Esophagus squamous epithelium (tissue), 5 donors: Measurements from ENCODE around the gene JARID2. TPM values are rescaled to one million over a fixed set of nuclear protein-coding genes. Genes with fewer than 3 reads are reported as not detected.
A peak's percentile ranks its signal among the peaks of the same experiment; 100 is the strongest.

Experiments used
- DNase-seq: peaks from one replicate; lab custom pipeline; 2025; lab: John Stamatoyannopoulos, UW
- H3K27ac ChIP-seq, 4 donors: fragments of 200-600 bp; sonication (generic); one replicate each; pipeline ENCODE4 v1.5.1; 2016 to 2019; ENCODE audit warnings: mild to moderate bottlenecking in 1 of 4
- H3K27me3 ChIP-seq, 4 donors: fragments of 200-600 bp; sonication (generic); 1 replicate in 3 of 4; 2 replicates in 1 of 4; pipeline versions ENCODE4 v1.5.1 to v1.6.0; 2017 to 2021; ENCODE audit warnings: antibody characterized with exemption in 1 of 4
- H3K36me3 ChIP-seq, 3 donors: fragments of 200-600 bp; sonication (generic); one replicate each; pipeline ENCODE4 v1.5.1; 2016 to 2019
- H3K4me1 ChIP-seq, 3 donors: fragments of 200-600 bp; sonication (generic); one replicate each; pipeline ENCODE4 v1.5.1; 2017 to 2019
- H3K4me3 ChIP-seq, 4 donors: fragments of 200-600 bp; sonication (generic); 1 replicate in 3 of 4; 2 replicates in 1 of 4; pipeline ENCODE4 v1.5.1; 2016 to 2019; ENCODE audit warnings: mild to moderate bottlenecking in 2 of 4, moderate library complexity in 1 of 4
- H3K9me3 ChIP-seq, 3 donors: fragments of 200-600 bp; sonication (generic); one replicate each; pipeline ENCODE4 v1.5.1; 2016 to 2019
- POLR2A ChIP-seq, 4 donors: fragments of 450-650 bp; IDR thresholded peaks; one replicate each; pipeline ENCODE4 v1.6.1; 2017; ENCODE audit warnings: antibody characterized with exemption in 4 of 4, mild to moderate bottlenecking in 4 of 4, moderate library complexity in 3 of 4
- WGBS, 2 donors: methylation state at CpG; one replicate each; pipeline ENCODE4 v1.1.5; 2018; 5-methylcytosine and 5-hydroxymethylcytosine counted together
- intact Hi-C: fragments of 100-400 bp; cut with DNase I; formaldehyde crosslinking; loops from one replicate; pipeline ENCODE4 v1.15.0; 2022
- total RNA-seq, 4 donors: library from RNA; depleted of rRNA; stranded (reverse); fragments of >200 nt; gene quantifications; one replicate each; pipeline ENCODE4 v1.1.0, GENCODE V29; 2016
- TF ChIP-seq, protein P1 (sequence below), 6 experiments: fragments of 450-650 bp in 4 of 6; fragments of 200-600 bp in 2 of 6; sonication (generic) in 2 of 6; IDR thresholded peaks; one replicate each; pipeline ENCODE4 v1.5.1; 2016 to 2019; ENCODE audit warnings: antibody characterized with exemption in 6 of 6, mild to moderate bottlenecking in 4 of 6, moderate library complexity in 4 of 6
- donor health status: DM: yes; HTN: yes; CAD: no.

JARID2 gene
- total RNA-seq, 4 donors from 2014 or later, result 13.3 to 19.6 (median 16.3) TPM

DNA sequence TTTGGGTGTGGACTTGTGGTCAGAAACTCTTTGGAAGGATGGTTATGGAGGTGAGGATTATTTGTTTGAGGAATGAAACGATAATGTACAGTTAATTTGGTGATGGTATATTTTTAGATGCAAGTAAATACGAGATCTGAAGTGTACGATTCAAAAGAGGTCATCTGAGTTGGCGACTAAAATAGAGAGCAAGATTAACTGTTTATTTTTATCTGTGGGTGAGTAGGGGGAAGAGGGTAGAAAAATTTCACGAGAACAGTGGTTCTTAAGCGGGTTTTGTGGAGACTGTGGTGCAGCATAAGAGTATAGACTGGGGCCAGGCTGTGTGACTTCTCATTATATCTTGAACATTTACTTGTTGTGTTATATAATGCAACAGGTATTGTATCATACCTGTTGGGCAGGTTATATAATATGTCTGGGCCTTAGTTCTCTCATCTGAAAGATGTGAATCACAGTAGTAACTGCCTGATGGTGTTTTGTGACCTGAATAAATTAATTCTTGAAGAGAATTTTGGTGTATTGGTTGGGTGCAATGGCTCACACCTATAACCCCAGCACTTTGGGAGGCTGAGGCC lies 171.2 kb downstream of the JARID2 start:
- intact Hi-C loops, result no loop called here
- TF ChIP-seq, protein P1, sequence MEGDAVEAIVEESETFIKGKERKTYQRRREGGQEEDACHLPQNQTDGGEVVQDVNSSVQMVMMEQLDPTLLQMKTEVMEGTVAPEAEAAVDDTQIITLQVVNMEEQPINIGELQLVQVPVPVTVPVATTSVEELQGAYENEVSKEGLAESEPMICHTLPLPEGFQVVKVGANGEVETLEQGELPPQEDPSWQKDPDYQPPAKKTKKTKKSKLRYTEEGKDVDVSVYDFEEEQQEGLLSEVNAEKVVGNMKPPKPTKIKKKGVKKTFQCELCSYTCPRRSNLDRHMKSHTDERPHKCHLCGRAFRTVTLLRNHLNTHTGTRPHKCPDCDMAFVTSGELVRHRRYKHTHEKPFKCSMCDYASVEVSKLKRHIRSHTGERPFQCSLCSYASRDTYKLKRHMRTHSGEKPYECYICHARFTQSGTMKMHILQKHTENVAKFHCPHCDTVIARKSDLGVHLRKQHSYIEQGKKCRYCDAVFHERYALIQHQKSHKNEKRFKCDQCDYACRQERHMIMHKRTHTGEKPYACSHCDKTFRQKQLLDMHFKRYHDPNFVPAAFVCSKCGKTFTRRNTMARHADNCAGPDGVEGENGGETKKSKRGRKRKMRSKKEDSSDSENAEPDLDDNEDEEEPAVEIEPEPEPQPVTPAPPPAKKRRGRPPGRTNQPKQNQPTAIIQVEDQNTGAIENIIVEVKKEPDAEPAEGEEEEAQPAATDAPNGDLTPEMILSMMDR (IDR thresholded peaks at IDR 0.05), result no peak
- TF ChIP-seq POLR2A (IDR thresholded peaks at IDR 0.05), result no peak
- no peak for DNase-seq
- 71 to 83% methylated on average over 6 of the region's 6 CpGs for WGBS, 2 donors
- Histone ChIP-seq H3K4me3 (no peak overlapping the region), H3K4me1 (peaks cover 3 to 53% (median 9%) of the 10 kb centered on the region in 3 donors), H3K27ac (peak overlapping the region in 3 of 4 donors; percentile 31 to 64 (median 34)), H3K36me3 (peaks cover 0 to 12% (median 0%) of the 10 kb centered on the region in 3 donors), H3K27me3 (no peaks in the 10 kb centered on the region), H3K9me3 (peaks cover 0 to 20% (median 8%) of the 10 kb centered on the region in 3 donors)

DNA sequence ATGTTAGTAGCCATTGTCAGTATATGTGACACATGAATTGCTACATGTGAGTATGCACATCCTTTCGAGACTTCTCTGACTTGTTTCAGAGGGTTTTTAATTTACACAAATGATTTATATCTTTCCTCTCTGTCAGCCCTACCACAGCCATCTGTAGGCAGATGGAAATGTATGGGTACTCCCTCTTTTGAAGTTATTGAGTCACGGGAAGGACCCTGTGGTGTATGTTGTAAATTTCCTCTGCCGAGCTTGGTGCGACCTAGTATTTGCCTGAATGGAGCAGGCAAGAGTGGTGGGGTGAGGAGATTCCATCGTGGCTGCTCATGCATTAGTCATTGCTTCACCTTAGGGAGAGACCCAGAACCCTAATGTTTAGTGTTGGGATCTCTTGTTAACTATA lies 171.9 kb downstream of the JARID2 start:
- peaks cover 0 to 12% (median 0%) of the 10 kb centered on the region in 3 donors for H3K36me3 ChIP-seq
- H3K4me1 ChIP-seq, result peaks cover 3 to 54% (median 9%) of the 10 kb centered on the region in 3 donors
- TF ChIP-seq, protein P1 (IDR thresholded peaks at IDR 0.05), result no peak
- TF ChIP-seq POLR2A (IDR thresholded peaks at IDR 0.05), result no peak
- peaks cover 0 to 20% (median 8%) of the 10 kb centered on the region in 3 donors for H3K9me3 ChIP-seq
- no peak overlapping the region for H3K4me3 ChIP-seq
- no peak for DNase-seq
- H3K27ac ChIP-seq, result peak overlapping the region in 1 of 4 donors; percentile 64
- WGBS, 2 donors, result 49 to 68% methylated on average over 5 of the region's 5 CpGs
- intact Hi-C loops, result no loop called here
- no peaks in the 10 kb centered on the region for H3K27me3 ChIP-seq

DNA sequence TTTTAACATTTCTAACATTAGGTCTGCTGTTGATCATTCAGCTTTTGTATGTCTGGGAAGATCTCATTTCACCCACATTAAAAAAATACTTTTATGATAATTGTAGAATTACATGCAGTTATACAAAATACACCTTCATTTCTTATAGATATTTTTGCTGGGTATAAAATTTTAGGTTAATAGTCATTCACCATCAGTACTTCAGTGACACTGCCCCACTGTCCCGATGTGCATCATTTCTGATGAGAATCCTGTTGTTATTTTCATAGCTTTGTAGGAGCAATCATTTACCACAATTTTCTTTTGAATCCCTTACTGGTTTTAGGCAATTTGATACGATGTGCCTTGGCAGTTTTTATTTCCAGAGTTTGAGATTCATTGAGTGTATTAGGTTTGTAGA lies 173.6 kb downstream of the JARID2 start:
- intact Hi-C loops, result no loop called here
- H3K27ac ChIP-seq, result no peak overlapping the region
- peaks cover 0 to 20% (median 8%) of the 10 kb centered on the region in 3 donors for H3K9me3 ChIP-seq
- no peak for DNase-seq
- no peaks in the 10 kb centered on the region for H3K27me3 ChIP-seq
- WGBS, 2 donors, result 94 to 96% methylated on average over 2 of the region's 2 CpGs
- H3K4me1 ChIP-seq, result peaks cover 0 to 51% (median 0%) of the 10 kb centered on the region in 3 donors
- no peak for TF ChIP-seq POLR2A (IDR thresholded peaks at IDR 0.05)
- TF ChIP-seq, protein P1 (IDR thresholded peaks at IDR 0.05), result no peak
- H3K4me3 ChIP-seq, result no peak overlapping the region
- H3K36me3 ChIP-seq, result peaks cover 0 to 12% (median 0%) of the 10 kb centered on the region in 3 donors

DNA sequence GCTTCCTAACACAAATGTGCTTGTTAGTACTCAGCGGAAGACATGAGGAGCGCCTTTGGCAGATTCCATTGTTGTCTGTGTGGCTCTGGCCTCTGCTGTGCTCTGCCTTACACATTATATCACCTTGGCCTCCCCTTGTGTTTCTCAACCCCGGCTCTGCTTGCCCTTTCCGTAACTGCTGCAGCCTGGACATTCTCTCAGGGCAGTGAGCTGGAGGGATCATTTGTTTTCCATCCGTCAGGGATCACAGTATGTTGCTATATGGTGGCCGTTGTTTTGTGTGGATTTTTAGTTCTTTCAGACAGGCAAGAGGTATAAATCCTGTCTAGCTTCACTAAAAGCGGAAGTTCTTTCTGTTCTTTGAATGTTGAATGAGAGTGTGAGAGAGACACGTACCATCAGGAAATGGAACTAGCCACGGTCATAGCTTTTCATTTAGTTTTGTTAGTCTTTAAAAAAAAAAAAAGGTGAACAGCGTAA lies 175.1 kb downstream of the JARID2 start:
- 73 to 77% methylated on average over 8 to 10 of the region's 10 CpGs for WGBS, 2 donors
- H3K4me1 ChIP-seq, result peaks cover 0 to 52% (median 0%) of the 10 kb centered on the region in 3 donors
- H3K27ac ChIP-seq, result peak overlapping the region in 1 of 4 donors; percentile 20
- intact Hi-C loops, result no loop called here
- H3K4me3 ChIP-seq, result no peak overlapping the region
- TF ChIP-seq, protein P1 (IDR thresholded peaks at IDR 0.05), result no peak
- TF ChIP-seq POLR2A (IDR thresholded peaks at IDR 0.05), result no peak
- no peak for DNase-seq
- H3K36me3 ChIP-seq, result peaks cover 0 to 12% (median 0%) of the 10 kb centered on the region in 3 donors
- peaks cover 0 to 20% (median 8%) of the 10 kb centered on the region in 3 donors for H3K9me3 ChIP-seq
- H3K27me3 ChIP-seq, result no peaks in the 10 kb centered on the region
